Endothelial cell of umbilical vein (primary cell): Measurements from ENCODE around the gene ACAA1. TPM values are rescaled to one million over a fixed set of nuclear protein-coding genes. Genes with fewer than 3 reads are reported as not detected.

Experiments used
- BruUV-seq: library from RNA; stranded (reverse); fragments of 400-500 nt; replicated peaks from 2 replicates; lab custom pipeline; 2021; lab: Mats Ljungman, UMichigan
- CTCF ChIA-PET: fragments of 300-600, 350-600 bp; sonication (Branson Sonifier 250); formaldehyde crosslinking; loops from one replicate; lab custom pipeline; 2021; ENCODE audit warnings: antibody characterized with exemption, inconsistent platforms; lab: Charles Lee
- POLR2A ChIA-PET: fragments of 300-600, 350-600 bp; sonication (Branson Sonifier 250); formaldehyde crosslinking; loops from one replicate; lab custom pipeline; 2021; ENCODE audit warnings: antibody characterized with exemption, inconsistent platforms; lab: Charles Lee
- DNase-seq: peaks from one replicate; pipeline ENCODE4 v3.0.0-alpha.2; 2011; ENCODE audit warnings: low read depth, low spot score
- FAIRE-seq: peaks from 2 replicates; lab custom pipeline; 2011; peaks lifted over from hg19 to GRCh38; lab: Jason Lieb, UNC
- H2AFZ ChIP-seq: 2 replicates; pipeline ENCODE4 v1.6.0; 2012; ENCODE audit warnings: low read depth, low read length, control low read depth, inconsistent platforms
- H3K27ac ChIP-seq: 2 replicates; pipeline ENCODE4 v1.5.1; 2011; ENCODE audit warnings: low read depth, mild to moderate bottlenecking, control low read depth, low read length, moderate library complexity; ENCODE audit not compliant: insufficient read depth
- H3K27me3 ChIP-seq, 2 experiments: 2 replicates each; pipeline versions ENCODE4 v1.6.0 to v1.6.1; 2011; ENCODE audit warnings: low read length in 2 of 2, mixed read lengths in 1 of 2; ENCODE audit not compliant: control insufficient read depth in 2 of 2, insufficient read depth in 2 of 2
- H3K36me3 ChIP-seq, 2 experiments: 2 replicates in 1 of 2; 3 replicates in 1 of 2; pipeline ENCODE4 v1.5.1; 2011; ENCODE audit warnings: low read length in 2 of 2, mild to moderate bottlenecking in 1 of 2, moderate library complexity in 1 of 2; ENCODE audit not compliant: control insufficient read depth in 2 of 2, insufficient read depth in 2 of 2; ENCODE audit errors: extremely low read depth in 1 of 2
- H3K4me1 ChIP-seq: 3 replicates; pipeline ENCODE4 v1.5.1; 2011; ENCODE audit warnings: mild to moderate bottlenecking, low read length; ENCODE audit not compliant: control insufficient read depth, insufficient read depth; ENCODE audit errors: extremely low read depth
- H3K4me2 ChIP-seq: 2 replicates; pipeline ENCODE4 v1.6.1; 2011; ENCODE audit warnings: low read length, control low read depth, mixed read lengths; ENCODE audit not compliant: insufficient read depth
- H3K4me3 ChIP-seq, 3 experiments: fragments of 200-600 bp in 1 of 3; sonication (generic), shearing (Covaris generic) in 1 of 3; replicated peaks in 1 of 3; 2 replicates each; pipeline ENCODE4 v1.5.1; 2011 to 2016; ENCODE audit warnings: control low read depth in 3 of 3, low read length in 3 of 3, mild to moderate bottlenecking in 2 of 3, inconsistent platforms in 1 of 3, low read depth in 1 of 3, moderate library complexity in 1 of 3; ENCODE audit not compliant: insufficient read depth in 1 of 3
- H3K79me2 ChIP-seq: 2 replicates; pipeline ENCODE4 v1.6.0; 2012; ENCODE audit warnings: low read length, inconsistent platforms; ENCODE audit not compliant: control insufficient read depth, insufficient read depth
- H3K9ac ChIP-seq: replicated peaks from 2 replicates; pipeline ENCODE3; 2011; ENCODE audit warnings: low read length, control low read depth; ENCODE audit not compliant: insufficient read depth; ENCODE audit errors: extremely low read depth
- H3K9me1 ChIP-seq: replicated peaks from 3 replicates; pipeline ENCODE4 v1.6.0; 2011; ENCODE audit warnings: mild to moderate bottlenecking, low read length; ENCODE audit not compliant: control insufficient read depth, insufficient read depth; ENCODE audit errors: extremely low read depth
- H3K9me3 ChIP-seq: replicated peaks from 2 replicates; pipeline ENCODE4 v1.5.1; 2012; ENCODE audit warnings: low read length, inconsistent platforms; ENCODE audit not compliant: control insufficient read depth, insufficient read depth
- H4K20me1 ChIP-seq: replicated peaks from 2 replicates; pipeline ENCODE3; 2011; ENCODE audit warnings: mild to moderate bottlenecking, low read length; ENCODE audit not compliant: control insufficient read depth, insufficient read depth; ENCODE audit errors: extremely low read depth
- EZH2 ChIP-seq: IDR thresholded peaks from 2 replicates; pipeline ENCODE4 v1.6.1; 2012; ENCODE audit warnings: borderline replicate concordance, low read depth, mild to moderate bottlenecking, moderate library complexity, low read length, inconsistent platforms; ENCODE audit not compliant: severe bottlenecking
- FOS ChIP-seq: IDR thresholded peaks from 2 replicates; pipeline ENCODE4 v1.6.1; 2011; ENCODE audit warnings: mild to moderate bottlenecking, low read length, moderate library complexity, borderline replicate concordance; ENCODE audit not compliant: insufficient read depth
- GATA2 ChIP-seq: IDR thresholded peaks from 2 replicates; pipeline ENCODE4 v1.7.0; 2011; ENCODE audit warnings: low read depth, mild to moderate bottlenecking, moderate library complexity, mixed read lengths, low read length; ENCODE audit not compliant: insufficient read length, insufficient read depth
- JUN ChIP-seq: IDR thresholded peaks from 2 replicates; pipeline ENCODE4 v1.6.1; 2011; ENCODE audit warnings: borderline replicate concordance, low read depth; ENCODE audit not compliant: insufficient read length, insufficient read depth
- MYC ChIP-seq: IDR thresholded peaks from one replicate; pipeline ENCODE4 v1.6.1; 2011; ENCODE audit warnings: mild to moderate bottlenecking, low read depth, low read length
- POLR2A ChIP-seq: IDR thresholded peaks from 2 replicates; pipeline ENCODE4 v1.6.1; 2012; ENCODE audit warnings: low read depth, mild to moderate bottlenecking, control low read depth, low read length
- POLR2AphosphoS5 ChIP-seq: IDR thresholded peaks from 2 replicates; pipeline ENCODE4 v1.6.1; 2012; ENCODE audit warnings: low read depth, mild to moderate bottlenecking, control low read depth, low read length, moderate library complexity; ENCODE audit not compliant: insufficient read depth
- dilution Hi-C: fragments of 300-500 bp; cut with MboI; formaldehyde crosslinking; loops from one replicate; pipeline ENCODE4 v1.15.0; 2019; ENCODE audit warnings: low sequenced_read_pairs; ENCODE audit not compliant: extremely low pct_ligation_motif_present
- intact Hi-C: fragments of 100-400 bp; cut with micrococcal nuclease; formaldehyde crosslinking; loops from one replicate; pipeline ENCODE4 v1.10.0; 2022
- polyA plus RNA-seq, 4 experiments: library from polyadenylated mRNA; depleted of rRNA in 3 of 4; stranded (reverse) in 3 of 4; unstranded in 1 of 4; fragments of >200 nt; gene quantifications; 2 replicates each; pipeline versions ENCODE4 v1.2.1 to v1.2.3, GENCODE V29; 2011 to 2012; ENCODE audit warnings: missing spikeins in 1 of 4
- total RNA-seq: library from RNA; stranded (reverse); gene quantifications from 2 replicates; pipeline ENCODE4 v1.2.3, GENCODE V29; 2021
- TF ChIP-seq, protein P1 (sequence below), 2 donors: IDR thresholded peaks; 1 replicate in 1 of 2; 2 replicates in 1 of 2; pipeline ENCODE4 v1.5.1; 2011; ENCODE audit warnings: low read length in 2 of 2, mild to moderate bottlenecking in 2 of 2, moderate library complexity in 2 of 2, control low read depth in 1 of 2, inconsistent platforms in 1 of 2, low read depth in 1 of 2; ENCODE audit not compliant: insufficient read depth in 1 of 2; ENCODE audit errors: extremely low read depth in 1 of 2
- TF ChIP-seq, protein P2 (sequence below): IDR thresholded peaks from 2 replicates; pipeline ENCODE4 v1.6.1; 2011; ENCODE audit not compliant: insufficient read depth, insufficient read length

Gene ACAA1
- total and polyA plus RNA-seq, 2 donors (not counting 3 experiments of a cell fraction or from before 2014, with no cell fraction given) = 52.1 to 53.8 TPM

DNA sequence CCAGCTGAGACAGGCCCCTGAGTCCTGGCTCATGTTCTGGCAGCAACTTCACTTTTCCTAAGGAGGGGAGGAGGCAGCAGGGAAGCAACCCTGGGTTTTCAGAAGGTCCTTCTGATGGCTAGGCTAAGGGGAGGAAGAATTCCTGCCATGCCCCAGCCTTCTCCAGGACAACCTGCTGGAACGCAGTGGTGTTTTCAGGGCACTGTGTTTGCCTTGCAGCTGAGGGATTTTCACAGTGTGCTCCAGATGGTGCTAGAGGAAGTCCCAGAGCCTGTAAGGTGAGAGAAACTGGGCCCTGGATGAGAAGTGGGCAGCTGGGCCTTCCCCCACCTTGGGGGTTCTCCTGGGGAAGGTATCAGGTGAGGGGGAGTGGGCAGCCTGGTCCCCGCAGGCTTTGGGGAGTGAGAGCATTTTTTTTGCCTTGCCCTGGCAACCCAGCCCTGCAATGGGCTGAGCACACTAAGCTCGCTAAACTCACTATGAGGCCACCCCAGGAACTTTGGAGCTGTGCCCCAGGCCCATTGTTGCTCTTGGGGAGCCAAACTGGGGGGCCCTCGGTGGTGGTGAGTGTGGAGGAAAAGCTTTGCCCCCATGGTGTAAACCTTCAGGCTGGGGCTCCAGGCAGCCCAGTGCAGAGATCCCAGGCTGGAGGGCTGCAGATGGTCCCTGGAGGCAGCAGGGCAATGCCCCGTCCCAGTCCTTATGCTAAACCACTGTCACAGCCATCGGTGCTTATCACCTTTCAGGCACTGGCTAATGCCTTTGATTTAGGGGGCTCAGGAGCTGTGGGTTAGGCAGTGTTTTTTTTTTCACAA lies 41.1 kb downstream of the ACAA1 start:
- H4K20me1 ChIP-seq = no peaks in the 10 kb centered on the region
- DNase-seq = no peak
- TF ChIP-seq POLR2AphosphoS5 (no peak), FOS (no peak), JUN (no peak), GATA2 (no peak), POLR2A (no peak), EZH2 (no peak), MYC (no peak)
- TF ChIP-seq, protein P1, sequence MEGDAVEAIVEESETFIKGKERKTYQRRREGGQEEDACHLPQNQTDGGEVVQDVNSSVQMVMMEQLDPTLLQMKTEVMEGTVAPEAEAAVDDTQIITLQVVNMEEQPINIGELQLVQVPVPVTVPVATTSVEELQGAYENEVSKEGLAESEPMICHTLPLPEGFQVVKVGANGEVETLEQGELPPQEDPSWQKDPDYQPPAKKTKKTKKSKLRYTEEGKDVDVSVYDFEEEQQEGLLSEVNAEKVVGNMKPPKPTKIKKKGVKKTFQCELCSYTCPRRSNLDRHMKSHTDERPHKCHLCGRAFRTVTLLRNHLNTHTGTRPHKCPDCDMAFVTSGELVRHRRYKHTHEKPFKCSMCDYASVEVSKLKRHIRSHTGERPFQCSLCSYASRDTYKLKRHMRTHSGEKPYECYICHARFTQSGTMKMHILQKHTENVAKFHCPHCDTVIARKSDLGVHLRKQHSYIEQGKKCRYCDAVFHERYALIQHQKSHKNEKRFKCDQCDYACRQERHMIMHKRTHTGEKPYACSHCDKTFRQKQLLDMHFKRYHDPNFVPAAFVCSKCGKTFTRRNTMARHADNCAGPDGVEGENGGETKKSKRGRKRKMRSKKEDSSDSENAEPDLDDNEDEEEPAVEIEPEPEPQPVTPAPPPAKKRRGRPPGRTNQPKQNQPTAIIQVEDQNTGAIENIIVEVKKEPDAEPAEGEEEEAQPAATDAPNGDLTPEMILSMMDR (IDR thresholded peaks at IDR 0.05; ENCODE audit: extremely low read depth in 1 of 2, insufficient read depth in 1 of 2, low read depth in 1 of 2, low read length in 2 of 2) = no peak
- TF ChIP-seq, protein P2, sequence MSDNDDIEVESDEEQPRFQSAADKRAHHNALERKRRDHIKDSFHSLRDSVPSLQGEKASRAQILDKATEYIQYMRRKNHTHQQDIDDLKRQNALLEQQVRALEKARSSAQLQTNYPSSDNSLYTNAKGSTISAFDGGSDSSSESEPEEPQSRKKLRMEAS = no peak
- H3K27me3 ChIP-seq = peaks cover 0 to 6% of the 10 kb centered on the region in 2 experiments
- H3K79me2 ChIP-seq = no peaks in the 10 kb centered on the region
- H3K9me1 ChIP-seq = no peaks in the 10 kb centered on the region
- no peak overlapping the region for H3K4me2 ChIP-seq
- dilution Hi-C loops (no loop called here), intact Hi-C loops (no loop called here)
- BruUV-seq = no TSS peak
- POLR2A ChIA-PET = no interaction called here
- no peaks in the 10 kb centered on the region for H3K4me1 ChIP-seq
- H3K9me3 ChIP-seq = no peaks in the 10 kb centered on the region
- CTCF ChIA-PET = no interaction called here
- no peak for FAIRE-seq
- H3K4me3 ChIP-seq = no peak overlapping the region
- no peak overlapping the region for H2AFZ ChIP-seq
- no peak overlapping the region for H3K9ac ChIP-seq
- no peak overlapping the region for H3K27ac ChIP-seq
- no peaks in the 10 kb centered on the region for H3K36me3 ChIP-seq
